Measurements from ENCODE around the gene BTBD16.

- TF ChIP-seq CTCF (IDR thresholded peaks at IDR 0.05), result no peak
- no peak for TF ChIP-seq ZFX (IDR thresholded peaks at IDR 0.05; ENCODE audit: borderline replicate concordance)
Observed at GRCh38 chr10:122224159-122224558, 46.9 kb upstream of the BTBD16 start.
